ENCODE data around the gene RASGEF1C.

- no peak for TF ChIP-seq L3MBTL2 (conservative IDR thresholded peaks at IDR 0.05)
- no peak for TF ChIP-seq LEF1 (IDR thresholded peaks at IDR 0.05; ENCODE audit: borderline replicate concordance)
- no peak for TF ChIP-seq ZNF384 (IDR thresholded peaks at IDR 0.05)
- no peak for TF ChIP-seq HDGF (IDR thresholded peaks at IDR 0.05; ENCODE audit: borderline replicate concordance)
- no peak for TF ChIP-seq SUZ12 (IDR thresholded peaks at IDR 0.05)
These were observed 10.8 kb downstream of the RASGEF1C start for GRCh38 chr5:180198208-180198607.
